ENCODE data around the gene TFR2. TPM values are rescaled to one million over a fixed set of nuclear protein-coding genes. Genes with fewer than 3 reads are reported as not detected.

The TFR2 gene
- total and polyA plus RNA-seq, 9 of the 15 experiments (the other 6 are each of a cell fraction or from before 2014, with no cell fraction given): 3.8 to 123 (median 51.1) TPM

DNA sequence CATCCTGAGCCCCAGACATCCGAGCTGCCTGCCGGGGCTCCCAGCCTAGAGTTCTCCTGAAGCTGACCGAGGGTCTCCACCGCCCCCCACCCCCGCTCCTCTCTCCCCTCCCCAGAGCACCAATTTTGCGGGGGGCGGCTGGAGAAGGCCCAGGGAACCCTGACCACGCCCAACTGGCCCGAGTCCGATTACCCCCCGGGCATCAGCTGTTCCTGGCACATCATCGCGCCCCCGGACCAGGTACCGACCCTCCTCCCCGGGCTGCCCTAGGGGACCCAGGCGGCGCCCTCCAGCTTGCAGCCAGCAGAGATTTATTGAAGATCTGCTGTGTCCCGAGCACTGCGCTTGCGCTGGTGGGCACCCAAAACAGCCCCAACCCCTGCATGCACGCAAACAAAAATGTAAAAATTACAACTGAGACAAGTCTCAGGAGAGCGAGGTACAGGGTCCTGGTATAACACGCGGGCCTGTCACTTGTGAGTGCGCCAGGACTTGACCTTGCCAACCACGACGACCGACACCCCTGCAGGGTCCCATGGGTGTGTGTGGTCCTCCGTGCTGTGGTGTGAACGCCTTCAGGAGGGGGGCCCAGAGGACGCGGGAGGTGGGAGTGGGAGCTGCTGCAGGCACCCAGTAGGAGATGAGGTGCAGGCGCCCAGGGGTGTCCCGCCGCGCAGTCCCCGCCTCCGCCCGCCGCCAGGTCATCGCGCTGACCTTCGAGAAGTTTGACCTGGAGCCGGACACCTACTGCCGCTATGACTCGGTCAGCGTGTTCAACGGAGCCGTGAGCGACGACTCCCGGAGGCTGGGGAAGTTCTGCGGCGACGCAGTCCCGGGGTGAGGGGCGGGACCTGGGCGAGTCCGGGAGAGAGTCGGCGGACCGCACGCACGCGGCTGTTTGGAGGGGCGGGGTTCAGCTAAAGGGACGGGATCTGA, 36.1 kb downstream of the TFR2 start (continued):
- TF ChIP-seq, protein P1, sequence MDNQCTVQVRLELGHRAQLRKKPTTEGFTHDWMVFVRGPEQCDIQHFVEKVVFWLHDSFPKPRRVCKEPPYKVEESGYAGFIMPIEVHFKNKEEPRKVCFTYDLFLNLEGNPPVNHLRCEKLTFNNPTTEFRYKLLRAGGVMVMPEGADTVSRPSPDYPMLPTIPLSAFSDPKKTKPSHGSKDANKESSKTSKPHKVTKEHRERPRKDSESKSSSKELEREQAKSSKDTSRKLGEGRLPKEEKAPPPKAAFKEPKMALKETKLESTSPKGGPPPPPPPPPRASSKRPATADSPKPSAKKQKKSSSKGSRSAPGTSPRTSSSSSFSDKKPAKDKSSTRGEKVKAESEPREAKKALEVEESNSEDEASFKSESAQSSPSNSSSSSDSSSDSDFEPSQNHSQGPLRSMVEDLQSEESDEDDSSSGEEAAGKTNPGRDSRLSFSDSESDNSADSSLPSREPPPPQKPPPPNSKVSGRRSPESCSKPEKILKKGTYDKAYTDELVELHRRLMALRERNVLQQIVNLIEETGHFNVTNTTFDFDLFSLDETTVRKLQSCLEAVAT (IDR thresholded peaks at IDR 0.05): no peak
- TF ChIP-seq SRSF9 (IDR thresholded peaks at IDR 0.05; ENCODE audit: borderline replicate concordance, low read depth, low read length): no peak
- TF ChIP-seq MYC (IDR thresholded peaks at IDR 0.05; ENCODE audit: low read depth, low read length): 0 out of 2 replicates have a peak, but pooled peaks have one; percentile 35
- peak; percentile 2; the same call in 1 of the 2 replicates for TF ChIP-seq MYC (CRISPR knock-in tag; IDR thresholded peaks at IDR 0.05; ENCODE audit: borderline replicate concordance, low read depth)
- peak; percentile 76; the same call in 1 of the 2 replicates for TF ChIP-seq ZBTB33 (CRISPR knock-in tag; IDR thresholded peaks at IDR 0.05)
- peak; percentile 34; the same call in 1 of the 2 replicates for TF ChIP-seq ZNF395 (CRISPR knock-in tag; IDR thresholded peaks at IDR 0.05)
- TF ChIP-seq MNT (conservative IDR thresholded peaks at IDR 0.05): peak; percentile 36 to 68; a peak in 2 of 4 replicates
- peak; percentile 78 for TF ChIP-seq CXXC5 (CRISPR knock-in tag; IDR thresholded peaks at IDR 0.05)
- TF ChIP-seq HCFC1 (IDR thresholded peaks at IDR 0.05; ENCODE audit: low read depth, low read length): peak; percentile 4; the same call in 1 of the 2 replicates
- TF ChIP-seq PHF21A (IDR thresholded peaks at IDR 0.05; ENCODE audit: borderline replicate concordance, low read depth): peak; percentile 90
- no peak for TF ChIP-seq CREBBP (IDR thresholded peaks at IDR 0.05; ENCODE audit: low read depth, low read length)
- no peak for TF ChIP-seq SFPQ (IDR thresholded peaks at IDR 0.05; ENCODE audit: low read depth, low read length)
- TF ChIP-seq SREBF2 (CRISPR knock-in tag; IDR thresholded peaks at IDR 0.05): no peak
- no peak for TF ChIP-seq BHLHE40 (IDR thresholded peaks at IDR 0.05; ENCODE audit: low read length)
- TF ChIP-seq NCOA4 (IDR thresholded peaks at IDR 0.05; ENCODE audit: partially characterized antibody): no peak

All from K562 (cell line).